OCI-LY7 (cell line): Measurements from ENCODE around the gene MYO1C. TPM values are rescaled to one million over a fixed set of nuclear protein-coding genes. Genes with fewer than 3 reads are reported as not detected.

ENCODE experiments used
- BruUV-seq: library from RNA; stranded (reverse); fragments of 400-500 nt; replicated peaks from 2 replicates; lab custom pipeline; 2021; lab: Mats Ljungman, UMichigan
- CTCF ChIA-PET: fragments of 300-600 bp; sonication (Branson Sonifier 250); formaldehyde crosslinking; loops from one replicate; lab custom pipeline; 2022; ENCODE audit warnings: antibody characterized with exemption; ENCODE audit not compliant: unreplicated experiment; lab: Charles Lee
- POLR2A ChIA-PET: fragments of 300-600 bp; sonication (Branson Sonifier 250); formaldehyde crosslinking; loops from one replicate; lab custom pipeline; 2022; ENCODE audit warnings: antibody characterized with exemption; lab: Charles Lee
- DNase-seq: peaks from one replicate; pipeline ENCODE4 v3.0.0-alpha.2; 2015; ENCODE audit warnings: low spot score
- H2AFZ ChIP-seq: fragments of 200-600 bp; sonication (generic), shearing (Covaris generic); 2 replicates; pipeline ENCODE4 v1.6.1; 2014; ENCODE audit warnings: mild to moderate bottlenecking, antibody characterized with exemption, low read length, moderate library complexity
- H3K27ac ChIP-seq: fragments of 200-600 bp; sonication (generic); 2 replicates; pipeline ENCODE4 v1.5.1; 2014; ENCODE audit warnings: mixed run types, low read depth, mild to moderate bottlenecking, moderate library complexity, low read length, inconsistent platforms; ENCODE audit not compliant: poor library complexity, severe bottlenecking
- H3K36me3 ChIP-seq: fragments of 200-600 bp; sonication (generic); 2 replicates; pipeline ENCODE4 v1.6.1; 2014; ENCODE audit warnings: mild to moderate bottlenecking, antibody characterized with exemption, low read length, moderate library complexity, mixed read lengths; ENCODE audit not compliant: insufficient read depth
- H3K4me1 ChIP-seq: fragments of 200-600 bp; sonication (generic); 2 replicates; pipeline ENCODE4 v1.5.1; 2014; ENCODE audit warnings: mild to moderate bottlenecking, low read length; ENCODE audit not compliant: insufficient read depth, poor library complexity, severe bottlenecking
- H3K4me2 ChIP-seq: fragments of 200-600 bp; sonication (generic); 2 replicates; pipeline ENCODE4 v1.6.1; 2014; ENCODE audit warnings: mild to moderate bottlenecking, low read length
- H3K4me3 ChIP-seq: fragments of 200-600 bp; sonication (generic); 2 replicates; pipeline ENCODE4 v1.5.1; 2014; ENCODE audit warnings: mild to moderate bottlenecking, low read depth, low read length; ENCODE audit not compliant: poor library complexity, severe bottlenecking
- H3K79me2 ChIP-seq: fragments of 200-600 bp; sonication (generic); 2 replicates; pipeline ENCODE4 v1.6.1; 2016; ENCODE audit warnings: low read depth, mild to moderate bottlenecking, low read length, moderate library complexity, mixed read lengths; ENCODE audit not compliant: insufficient read depth
- H3K9me2 ChIP-seq: fragments of 200-600 bp; sonication (generic); 2 replicates; pipeline ENCODE4 v1.6.1; 2016; ENCODE audit warnings: mild to moderate bottlenecking, low read length, mixed read lengths; ENCODE audit not compliant: insufficient read depth
- H3K9me3 ChIP-seq: fragments of 200-600 bp; sonication (generic); 2 replicates; pipeline ENCODE4 v1.6.1; 2014; ENCODE audit warnings: mild to moderate bottlenecking, mixed run types, low read length, mixed read lengths
- H4K20me1 ChIP-seq: fragments of 200-600 bp; sonication (generic); 2 replicates; pipeline ENCODE4 v1.6.1; 2014; ENCODE audit warnings: mild to moderate bottlenecking, antibody characterized with exemption, low read length, moderate library complexity, mixed read lengths; ENCODE audit not compliant: insufficient read depth
- EZH2phosphoT487 ChIP-seq: fragments of 200-600 bp; sonication (generic); IDR thresholded peaks from 2 replicates; pipeline ENCODE4 v1.6.1; 2018; ENCODE audit warnings: low read depth, borderline replicate concordance, mild to moderate bottlenecking, mixed run types, antibody characterized with exemption, low read length, moderate library complexity, mixed read lengths
- intact Hi-C: fragments of 100-400 bp; cut with micrococcal nuclease; formaldehyde crosslinking; loops from one replicate; pipeline ENCODE4 v1.10.0; 2022; ENCODE audit not compliant: unreplicated experiment
- total RNA-seq, 2 experiments: library from RNA; depleted of rRNA in 1 of 2; stranded (reverse); fragments of >200 nt in 1 of 2; shearing (Covaris generic) in 1 of 2; gene quantifications; 2 replicates each; pipeline ENCODE4 v1.2.3, GENCODE V29; 2014 to 2022
- TF ChIP-seq, protein P1 (sequence below): fragments of 200-600 bp; sonication (generic); conservative IDR thresholded peaks from 2 replicates; pipeline ENCODE4 v1.5.1; 2014; ENCODE audit warnings: mild to moderate bottlenecking, antibody characterized with exemption, low read length, moderate library complexity, mixed read lengths

The MYO1C gene
- total RNA-seq, 2 experiments from 2014 or later = 17.2 to 74.4 TPM

DNA sequence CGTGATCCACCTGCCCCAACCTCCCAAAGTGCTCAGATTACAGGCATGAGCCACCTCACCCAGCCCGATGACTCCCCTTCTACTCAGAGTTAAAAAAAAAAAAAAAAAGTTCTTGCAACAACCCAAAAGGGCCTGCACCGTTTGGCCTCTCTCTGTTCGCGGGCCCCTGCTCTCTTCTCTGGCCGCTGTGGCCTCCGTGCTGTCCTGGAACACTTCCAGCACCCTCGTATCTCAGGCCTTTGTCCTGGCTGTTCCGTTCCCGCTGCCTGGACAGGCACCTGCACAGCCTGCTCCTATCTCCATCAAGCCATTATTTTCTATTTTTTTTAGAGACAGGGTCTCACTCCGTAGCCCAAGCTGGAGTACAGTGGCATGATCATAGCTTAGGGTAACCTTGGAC lies 10.8 kb downstream of the MYO1C start:
- H3K36me3 ChIP-seq = peaks cover 35% of the 10 kb centered on the region
- no TSS peak for BruUV-seq
- CTCF ChIA-PET = no interaction called here
- no peak overlapping the region for H3K4me2 ChIP-seq
- intact Hi-C loops = no loop called here
- no peaks in the 10 kb centered on the region for H3K9me2 ChIP-seq
- no peak for DNase-seq
- POLR2A ChIA-PET = no interaction called here
- no peaks in the 10 kb centered on the region for H3K9me3 ChIP-seq
- no peaks in the 10 kb centered on the region for H4K20me1 ChIP-seq
- TF ChIP-seq EZH2phosphoT487 = no peak
- TF ChIP-seq, protein P1, sequence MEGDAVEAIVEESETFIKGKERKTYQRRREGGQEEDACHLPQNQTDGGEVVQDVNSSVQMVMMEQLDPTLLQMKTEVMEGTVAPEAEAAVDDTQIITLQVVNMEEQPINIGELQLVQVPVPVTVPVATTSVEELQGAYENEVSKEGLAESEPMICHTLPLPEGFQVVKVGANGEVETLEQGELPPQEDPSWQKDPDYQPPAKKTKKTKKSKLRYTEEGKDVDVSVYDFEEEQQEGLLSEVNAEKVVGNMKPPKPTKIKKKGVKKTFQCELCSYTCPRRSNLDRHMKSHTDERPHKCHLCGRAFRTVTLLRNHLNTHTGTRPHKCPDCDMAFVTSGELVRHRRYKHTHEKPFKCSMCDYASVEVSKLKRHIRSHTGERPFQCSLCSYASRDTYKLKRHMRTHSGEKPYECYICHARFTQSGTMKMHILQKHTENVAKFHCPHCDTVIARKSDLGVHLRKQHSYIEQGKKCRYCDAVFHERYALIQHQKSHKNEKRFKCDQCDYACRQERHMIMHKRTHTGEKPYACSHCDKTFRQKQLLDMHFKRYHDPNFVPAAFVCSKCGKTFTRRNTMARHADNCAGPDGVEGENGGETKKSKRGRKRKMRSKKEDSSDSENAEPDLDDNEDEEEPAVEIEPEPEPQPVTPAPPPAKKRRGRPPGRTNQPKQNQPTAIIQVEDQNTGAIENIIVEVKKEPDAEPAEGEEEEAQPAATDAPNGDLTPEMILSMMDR = no peak
- H3K4me1 ChIP-seq = peaks cover 20% of the 10 kb centered on the region
- H3K4me3 ChIP-seq = no peak overlapping the region
- no peak overlapping the region for H3K27ac ChIP-seq
- no peak overlapping the region for H2AFZ ChIP-seq
- H3K79me2 ChIP-seq = no peaks in the 10 kb centered on the region

- intact Hi-C loops = no loop called here
- H3K36me3 ChIP-seq = peaks cover 35% of the 10 kb centered on the region
- DNase-seq = no peak
These were observed 11.6 kb downstream of the MYO1C start for GRCh38 chr17:1480747-1481465.

GRCh38 chr17:1478418-1478817 lies 14.1 kb downstream of the MYO1C start:
- Histone ChIP-seq H3K9me3 (no peaks in the 10 kb centered on the region), H3K4me2 (no peak overlapping the region), H3K9me2 (no peaks in the 10 kb centered on the region), H3K36me3 (peaks cover 40% of the 10 kb centered on the region), H3K27ac (no peak overlapping the region), H4K20me1 (no peaks in the 10 kb centered on the region), H3K4me3 (no peak overlapping the region), H3K79me2 (no peaks in the 10 kb centered on the region), H2AFZ (no peak overlapping the region), H3K4me1 (peaks cover 23% of the 10 kb centered on the region)
- DNase-seq = no peak
- intact Hi-C loops = no loop called here
- TF ChIP-seq, protein P1 = no peak
- TF ChIP-seq EZH2phosphoT487 = no peak
- CTCF ChIA-PET = no interaction called here
- BruUV-seq = no TSS peak
- POLR2A ChIA-PET = no interaction called here

More at GRCh38 chr17:1480747-1481465, 11.6 kb downstream of the MYO1C start:
- ChIA-PET CTCF (no interaction called here), POLR2A (no interaction called here)
- TF ChIP-seq, protein P1 = no peak
- TF ChIP-seq EZH2phosphoT487 = no peak
- H3K4me3 ChIP-seq = no peak overlapping the region
- no peak overlapping the region for H2AFZ ChIP-seq
- no peaks in the 10 kb centered on the region for H4K20me1 ChIP-seq
- BruUV-seq = no TSS peak
- H3K4me1 ChIP-seq = peaks cover 12% of the 10 kb centered on the region
- no peaks in the 10 kb centered on the region for H3K79me2 ChIP-seq
- H3K9me2 ChIP-seq = no peaks in the 10 kb centered on the region
- H3K27ac ChIP-seq = no peak overlapping the region
- H3K9me3 ChIP-seq = no peaks in the 10 kb centered on the region
- no peak overlapping the region for H3K4me2 ChIP-seq
